Measurements from ENCODE around the gene GORASP2. TPM values are rescaled to one million over a fixed set of nuclear protein-coding genes. Genes with fewer than 3 reads are reported as not detected.

Gene GORASP2
- total and polyA plus RNA-seq, 2 donors from 2014 or later = 40.4 to 70.4 TPM

DNA sequence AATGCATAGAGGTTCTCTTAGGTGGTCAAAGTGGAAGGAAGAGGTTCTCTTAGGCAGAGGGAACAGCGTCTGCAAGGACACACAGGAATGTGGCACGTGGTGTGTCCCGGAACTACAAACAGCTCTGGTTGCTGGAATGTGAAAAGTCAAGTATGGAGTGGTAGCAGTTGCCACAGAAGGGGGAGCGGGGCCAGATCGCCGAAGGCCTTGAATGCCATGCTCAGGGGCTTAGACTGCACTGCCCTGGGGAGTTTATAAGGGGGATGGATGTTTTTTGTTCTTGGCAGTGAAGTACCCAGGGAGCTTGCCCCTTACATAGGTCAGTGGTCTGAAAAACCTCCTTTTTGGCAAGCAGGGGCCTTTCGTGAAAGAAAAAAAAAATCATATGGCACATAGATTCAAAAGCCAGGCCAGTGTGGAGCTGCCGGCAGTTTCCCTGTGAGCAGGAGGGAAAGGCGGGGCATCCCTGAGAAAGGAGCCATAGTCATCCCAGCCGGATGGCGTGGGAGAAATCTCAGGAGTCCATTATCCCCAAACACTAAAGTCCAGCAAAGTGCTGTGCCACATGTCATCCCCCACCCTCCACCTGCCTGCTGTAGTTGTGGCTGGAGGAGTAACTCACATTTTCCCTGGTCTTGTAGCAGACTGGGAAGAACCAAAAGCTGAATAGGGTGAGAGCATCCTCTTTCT, 45.4 kb downstream of the GORASP2 start:
- no peak overlapping the region for H3K27ac ChIP-seq (ENCODE audit: low read depth in 2 of 2, low read length in 2 of 2)
- H3K4me1 ChIP-seq (ENCODE audit: control insufficient read depth in 2 of 3, insufficient read depth in 2 of 3, low read depth in 1 of 3, low read length in 3 of 3) = no peaks in the 10 kb centered on the region
- H3K4me3 ChIP-seq (ENCODE audit: low read length in 3 of 3) = peak overlapping the region in 1 of 3 donors; percentile 71
- DNase-seq (peak in 3 of 5 donors; percentile 32 to 47 (median 43)), FAIRE-seq (no peak)
- intact Hi-C loops (cut with DNase I) = loop anchor here (10.0 kb wide), 1 partner anchor 440 kb away; no protein-coding TSS in a partner anchor
- no peaks in the 10 kb centered on the region for H3K27me3 ChIP-seq (ENCODE audit: control insufficient read depth, insufficient read depth, low read length)
- no peaks in the 10 kb centered on the region for H3K9me3 ChIP-seq (ENCODE audit: control insufficient read depth in 2 of 3, insufficient read depth in 1 of 3, low read length in 3 of 3)
- H3K36me3 ChIP-seq (ENCODE audit: control insufficient read depth in 2 of 3, insufficient read depth in 3 of 3, low read length in 3 of 3) = no peaks in the 10 kb centered on the region
- no peak overlapping the region for H3K9ac ChIP-seq (ENCODE audit: low read length in 3 of 3)
- TF ChIP-seq, protein P1, sequence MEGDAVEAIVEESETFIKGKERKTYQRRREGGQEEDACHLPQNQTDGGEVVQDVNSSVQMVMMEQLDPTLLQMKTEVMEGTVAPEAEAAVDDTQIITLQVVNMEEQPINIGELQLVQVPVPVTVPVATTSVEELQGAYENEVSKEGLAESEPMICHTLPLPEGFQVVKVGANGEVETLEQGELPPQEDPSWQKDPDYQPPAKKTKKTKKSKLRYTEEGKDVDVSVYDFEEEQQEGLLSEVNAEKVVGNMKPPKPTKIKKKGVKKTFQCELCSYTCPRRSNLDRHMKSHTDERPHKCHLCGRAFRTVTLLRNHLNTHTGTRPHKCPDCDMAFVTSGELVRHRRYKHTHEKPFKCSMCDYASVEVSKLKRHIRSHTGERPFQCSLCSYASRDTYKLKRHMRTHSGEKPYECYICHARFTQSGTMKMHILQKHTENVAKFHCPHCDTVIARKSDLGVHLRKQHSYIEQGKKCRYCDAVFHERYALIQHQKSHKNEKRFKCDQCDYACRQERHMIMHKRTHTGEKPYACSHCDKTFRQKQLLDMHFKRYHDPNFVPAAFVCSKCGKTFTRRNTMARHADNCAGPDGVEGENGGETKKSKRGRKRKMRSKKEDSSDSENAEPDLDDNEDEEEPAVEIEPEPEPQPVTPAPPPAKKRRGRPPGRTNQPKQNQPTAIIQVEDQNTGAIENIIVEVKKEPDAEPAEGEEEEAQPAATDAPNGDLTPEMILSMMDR (IDR thresholded peaks at IDR 0.05; ENCODE audit: borderline replicate concordance, extremely low read depth, insufficient read depth) = no peak

- Histone ChIP-seq H3K27ac (ENCODE audit: low read depth in 2 of 2, low read length in 2 of 2) (no peak overlapping the region), H3K4me3 (ENCODE audit: low read length in 3 of 3) (no peak overlapping the region), H3K9me3 (ENCODE audit: control insufficient read depth in 2 of 3, insufficient read depth in 1 of 3, low read length in 3 of 3) (no peaks in the 10 kb centered on the region), H3K9ac (ENCODE audit: low read length in 3 of 3) (no peak overlapping the region), H3K4me1 (ENCODE audit: control insufficient read depth in 2 of 3, insufficient read depth in 2 of 3, low read depth in 1 of 3, low read length in 3 of 3) (no peaks in the 10 kb centered on the region), H3K36me3 (ENCODE audit: control insufficient read depth in 2 of 3, insufficient read depth in 3 of 3, low read length in 3 of 3) (no peaks in the 10 kb centered on the region), H3K27me3 (ENCODE audit: control insufficient read depth, insufficient read depth, low read length) (no peaks in the 10 kb centered on the region)
- FAIRE-seq (no peak), DNase-seq (peak in 1 of 5 donors; percentile 38)
- TF ChIP-seq, protein P1 (IDR thresholded peaks at IDR 0.05; ENCODE audit: borderline replicate concordance, extremely low read depth, insufficient read depth) = no peak
- intact Hi-C loops (cut with DNase I) = loop anchor here (10.0 kb wide), 1 partner anchor 439 kb away; no protein-coding TSS in a partner anchor
Measured at GRCh38 chr2:170975127-170975942, 46.3 kb downstream of the GORASP2 start.

DNA sequence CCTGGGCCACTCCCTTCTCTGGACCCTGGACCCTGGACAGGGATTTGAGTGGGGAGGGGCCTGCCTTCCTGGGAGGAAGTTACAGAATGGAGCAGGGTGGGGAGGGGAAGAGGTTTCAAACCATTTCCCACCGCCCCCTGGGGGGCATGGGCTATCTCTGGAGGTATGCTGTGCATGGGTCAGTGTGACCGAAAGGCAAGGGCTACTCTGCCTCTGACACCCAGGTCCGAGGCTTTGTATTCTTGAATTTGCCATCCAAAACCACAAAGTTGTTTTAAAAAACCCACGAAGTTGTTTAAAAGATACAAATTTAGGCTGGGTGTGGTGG, 46.9 kb downstream of the GORASP2 start:
- intact Hi-C loops (cut with DNase I) = loop anchor here (10.0 kb wide), 1 partner anchor 439 kb away; no protein-coding TSS in a partner anchor
- TF ChIP-seq, protein P1 (IDR thresholded peaks at IDR 0.05; ENCODE audit: borderline replicate concordance, extremely low read depth, insufficient read depth) = no peak
- no peak overlapping the region for H3K27ac ChIP-seq (ENCODE audit: low read depth in 2 of 2, low read length in 2 of 2)
- no peaks in the 10 kb centered on the region for H3K9me3 ChIP-seq (ENCODE audit: control insufficient read depth in 2 of 3, insufficient read depth in 1 of 3, low read length in 3 of 3)
- no peak overlapping the region for H3K9ac ChIP-seq (ENCODE audit: low read length in 3 of 3)
- FAIRE-seq (no peak), DNase-seq (peak in 1 of 5 donors; percentile 30)
- H3K36me3 ChIP-seq (ENCODE audit: control insufficient read depth in 2 of 3, insufficient read depth in 3 of 3, low read length in 3 of 3) = no peaks in the 10 kb centered on the region
- no peaks in the 10 kb centered on the region for H3K4me1 ChIP-seq (ENCODE audit: control insufficient read depth in 2 of 3, insufficient read depth in 2 of 3, low read depth in 1 of 3, low read length in 3 of 3)
- no peaks in the 10 kb centered on the region for H3K27me3 ChIP-seq (ENCODE audit: control insufficient read depth, insufficient read depth, low read length)
- no peak overlapping the region for H3K4me3 ChIP-seq (ENCODE audit: low read length in 3 of 3)

All from kidney (tissue), 14 donors.